Endothelial cell of umbilical vein (primary cell): ENCODE data around the gene ZDHHC16.

Experiments
- EZH2 ChIP-seq: IDR thresholded peaks from 2 replicates; pipeline ENCODE4 v1.6.1; 2012; ENCODE audit warnings: borderline replicate concordance, low read depth, mild to moderate bottlenecking, moderate library complexity, low read length, inconsistent platforms; ENCODE audit not compliant: severe bottlenecking
- FOS ChIP-seq: IDR thresholded peaks from 2 replicates; pipeline ENCODE4 v1.6.1; 2011; ENCODE audit warnings: mild to moderate bottlenecking, low read length, moderate library complexity, borderline replicate concordance; ENCODE audit not compliant: insufficient read depth
- JUN ChIP-seq: IDR thresholded peaks from 2 replicates; pipeline ENCODE4 v1.6.1; 2011; ENCODE audit warnings: borderline replicate concordance, low read depth; ENCODE audit not compliant: insufficient read length, insufficient read depth
- MYC ChIP-seq: IDR thresholded peaks from one replicate; pipeline ENCODE4 v1.6.1; 2011; ENCODE audit warnings: mild to moderate bottlenecking, low read depth, low read length
- POLR2A ChIP-seq: IDR thresholded peaks from 2 replicates; pipeline ENCODE4 v1.6.1; 2012; ENCODE audit warnings: low read depth, mild to moderate bottlenecking, control low read depth, low read length
- POLR2AphosphoS5 ChIP-seq: IDR thresholded peaks from 2 replicates; pipeline ENCODE4 v1.6.1; 2012; ENCODE audit warnings: low read depth, mild to moderate bottlenecking, control low read depth, low read length, moderate library complexity; ENCODE audit not compliant: insufficient read depth
- TF ChIP-seq, protein P1 (sequence below), 2 donors: IDR thresholded peaks; 1 replicate in 1 of 2; 2 replicates in 1 of 2; pipeline ENCODE4 v1.5.1; 2011; ENCODE audit warnings: low read length in 2 of 2, mild to moderate bottlenecking in 2 of 2, moderate library complexity in 2 of 2, control low read depth in 1 of 2, inconsistent platforms in 1 of 2, low read depth in 1 of 2; ENCODE audit not compliant: insufficient read depth in 1 of 2; ENCODE audit errors: extremely low read depth in 1 of 2

- TF ChIP-seq POLR2AphosphoS5 (no peak), EZH2 (no peak), JUN (no peak), FOS (no peak), POLR2A (no peak), MYC (no peak)
- TF ChIP-seq, protein P1, sequence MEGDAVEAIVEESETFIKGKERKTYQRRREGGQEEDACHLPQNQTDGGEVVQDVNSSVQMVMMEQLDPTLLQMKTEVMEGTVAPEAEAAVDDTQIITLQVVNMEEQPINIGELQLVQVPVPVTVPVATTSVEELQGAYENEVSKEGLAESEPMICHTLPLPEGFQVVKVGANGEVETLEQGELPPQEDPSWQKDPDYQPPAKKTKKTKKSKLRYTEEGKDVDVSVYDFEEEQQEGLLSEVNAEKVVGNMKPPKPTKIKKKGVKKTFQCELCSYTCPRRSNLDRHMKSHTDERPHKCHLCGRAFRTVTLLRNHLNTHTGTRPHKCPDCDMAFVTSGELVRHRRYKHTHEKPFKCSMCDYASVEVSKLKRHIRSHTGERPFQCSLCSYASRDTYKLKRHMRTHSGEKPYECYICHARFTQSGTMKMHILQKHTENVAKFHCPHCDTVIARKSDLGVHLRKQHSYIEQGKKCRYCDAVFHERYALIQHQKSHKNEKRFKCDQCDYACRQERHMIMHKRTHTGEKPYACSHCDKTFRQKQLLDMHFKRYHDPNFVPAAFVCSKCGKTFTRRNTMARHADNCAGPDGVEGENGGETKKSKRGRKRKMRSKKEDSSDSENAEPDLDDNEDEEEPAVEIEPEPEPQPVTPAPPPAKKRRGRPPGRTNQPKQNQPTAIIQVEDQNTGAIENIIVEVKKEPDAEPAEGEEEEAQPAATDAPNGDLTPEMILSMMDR (IDR thresholded peaks at IDR 0.05; ENCODE audit: extremely low read depth in 1 of 2, insufficient read depth in 1 of 2, low read depth in 1 of 2, low read length in 2 of 2), result no peak
These were observed 37.5 kb downstream of the ZDHHC16 start for GRCh38 chr10:97483506-97483905.
